ENCODE measurements around the gene EXOC2.

Gene EXOC2

GRCh38 chr6:617456-618100, 75.4 kb downstream of the EXOC2 start:
- no peaks in the 10 kb centered on the region for H3K79me2 ChIP-seq (ENCODE audit: insufficient read depth, low read length)
- no peak overlapping the region for H3K4me2 ChIP-seq (ENCODE audit: insufficient read depth, low read length)
- H3K27ac ChIP-seq (ENCODE audit: low read length), result no peak overlapping the region
- H3K27me3 ChIP-seq (ENCODE audit: insufficient read depth, low read length, poor library complexity), result no peaks in the 10 kb centered on the region
- no peaks in the 10 kb centered on the region for H4K20me1 ChIP-seq (ENCODE audit: insufficient read depth, low read length)
- no peak for ATAC-seq (ENCODE audit: insufficient read depth, low read depth)
- H3K4me3 ChIP-seq (ENCODE audit: low read depth in 1 of 2, low read length in 2 of 2), result no peak overlapping the region
- TF ChIP-seq EZH2 (IDR thresholded peaks at IDR 0.05; ENCODE audit: borderline replicate concordance, low read depth, low read length, severe bottlenecking) (no peak), CTCF (IDR thresholded peaks at IDR 0.05; ENCODE audit: borderline replicate concordance, extremely low read depth, low read length, poor library complexity, severe bottlenecking) (peak; percentile 39)
- H3K9ac ChIP-seq (ENCODE audit: low read depth, low read length), result no peak overlapping the region
- no peaks in the 10 kb centered on the region for H3K9me3 ChIP-seq (ENCODE audit: insufficient read depth, low read length, severe bottlenecking)
- peaks cover 23% of the 10 kb centered on the region for H3K36me3 ChIP-seq (ENCODE audit: insufficient read depth, low read length)
- no peak overlapping the region for H2AFZ ChIP-seq (ENCODE audit: low read depth, low read length)
- no peak for DNase-seq
- no peaks in the 10 kb centered on the region for H3K4me1 ChIP-seq (ENCODE audit: insufficient read depth, low read length)

DNA sequence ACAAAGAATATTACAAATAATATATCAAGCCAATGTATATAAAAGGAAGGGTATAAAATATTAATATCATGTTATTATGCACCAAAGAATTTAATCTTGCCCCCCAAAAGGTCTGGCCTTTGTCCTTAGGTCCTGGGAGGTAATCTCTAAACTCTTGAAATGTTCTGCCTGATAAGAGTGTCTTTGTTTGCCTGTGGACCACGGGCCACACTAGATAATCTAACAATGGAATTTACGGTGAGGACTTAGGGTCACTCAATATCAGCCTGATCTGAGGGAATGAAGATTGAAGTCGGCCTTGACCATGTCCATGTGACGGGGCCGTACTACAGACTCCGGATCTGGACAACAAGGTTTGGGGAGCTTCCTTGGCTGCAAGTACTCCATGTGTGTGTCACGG, 79.0 kb downstream of the EXOC2 start:
- Histone ChIP-seq H3K36me3 (ENCODE audit: insufficient read depth, low read length) (peaks cover 18% of the 10 kb centered on the region), H3K27me3 (ENCODE audit: insufficient read depth, low read length, poor library complexity) (no peaks in the 10 kb centered on the region), H3K4me3 (ENCODE audit: low read depth in 1 of 2, low read length in 2 of 2) (no peak overlapping the region), H3K4me2 (ENCODE audit: insufficient read depth, low read length) (no peak overlapping the region), H3K4me1 (ENCODE audit: insufficient read depth, low read length) (no peaks in the 10 kb centered on the region), H3K79me2 (ENCODE audit: insufficient read depth, low read length) (no peaks in the 10 kb centered on the region), H3K9me3 (ENCODE audit: insufficient read depth, low read length, severe bottlenecking) (no peaks in the 10 kb centered on the region), H2AFZ (ENCODE audit: low read depth, low read length) (no peak overlapping the region), H4K20me1 (ENCODE audit: insufficient read depth, low read length) (no peaks in the 10 kb centered on the region), H3K9ac (ENCODE audit: low read depth, low read length) (no peak overlapping the region), H3K27ac (ENCODE audit: low read length) (no peak overlapping the region)
- DNase-seq, result no peak
- TF ChIP-seq EZH2 (IDR thresholded peaks at IDR 0.05; ENCODE audit: borderline replicate concordance, low read depth, low read length, severe bottlenecking), result no peak
- no peak for TF ChIP-seq CTCF (IDR thresholded peaks at IDR 0.05; ENCODE audit: borderline replicate concordance, extremely low read depth, low read length, poor library complexity, severe bottlenecking)
- no peak for ATAC-seq (ENCODE audit: insufficient read depth, low read depth)

GRCh38 chr6:611928-612327, 81.0 kb downstream of the EXOC2 start:
- Histone ChIP-seq H3K4me2 (ENCODE audit: insufficient read depth, low read length) (no peak overlapping the region), H3K79me2 (ENCODE audit: insufficient read depth, low read length) (no peaks in the 10 kb centered on the region), H3K4me1 (ENCODE audit: insufficient read depth, low read length) (no peaks in the 10 kb centered on the region), H3K27me3 (ENCODE audit: insufficient read depth, low read length, poor library complexity) (no peaks in the 10 kb centered on the region), H2AFZ (ENCODE audit: low read depth, low read length) (no peak overlapping the region), H3K9ac (ENCODE audit: low read depth, low read length) (no peak overlapping the region), H4K20me1 (ENCODE audit: insufficient read depth, low read length) (no peaks in the 10 kb centered on the region), H3K4me3 (ENCODE audit: low read depth in 1 of 2, low read length in 2 of 2) (no peak overlapping the region), H3K27ac (ENCODE audit: low read length) (no peak overlapping the region), H3K9me3 (ENCODE audit: insufficient read depth, low read length, severe bottlenecking) (no peaks in the 10 kb centered on the region), H3K36me3 (ENCODE audit: insufficient read depth, low read length) (peaks cover 14% of the 10 kb centered on the region)
- ATAC-seq (ENCODE audit: insufficient read depth, low read depth), result no peak
- no peak for DNase-seq
- TF ChIP-seq CTCF (IDR thresholded peaks at IDR 0.05; ENCODE audit: borderline replicate concordance, extremely low read depth, low read length, poor library complexity, severe bottlenecking) (no peak), EZH2 (IDR thresholded peaks at IDR 0.05; ENCODE audit: borderline replicate concordance, low read depth, low read length, severe bottlenecking) (no peak)
